Stomach (tissue), 9 donors: Measurements from ENCODE around the gene RPH3AL. TPM values are rescaled to one million over a fixed set of nuclear protein-coding genes. Genes with fewer than 3 reads are reported as not detected.

Experiments
- DNase-seq, 2 donors: peaks; one replicate each; pipeline versions ENCODE4 v3.0.0 to v3.0.0-alpha.2; 2013 to 2019
- H3K27ac ChIP-seq, 5 donors: fragments of 200-600 bp in 4 of 5; sonication (generic) in 4 of 5; one replicate each; pipeline ENCODE4 v1.5.1; 2013 to 2019; ENCODE audit warnings: mild to moderate bottlenecking in 1 of 5, moderate library complexity in 1 of 5
- H3K27me3 ChIP-seq, 3 donors: fragments of 200-600 bp; sonication (generic); one replicate each; pipeline ENCODE4 v1.5.1; 2017 to 2019; ENCODE audit warnings: mixed run types in 1 of 3
- H3K36me3 ChIP-seq, 4 donors: fragments of 200-600 bp; sonication (generic); 1 replicate in 3 of 4; 2 replicates in 1 of 4; pipeline ENCODE4 v1.5.1; 2016 to 2019
- H3K4me1 ChIP-seq, 4 donors: fragments of 200-600 bp; sonication (generic); one replicate each; pipeline ENCODE4 v1.5.1; 2016 to 2019
- H3K4me3 ChIP-seq, 4 donors: fragments of 200-600 bp; sonication (generic) in 3 of 4; one replicate each; pipeline ENCODE4 v1.5.1; 2016 to 2019; ENCODE audit warnings: mild to moderate bottlenecking in 1 of 4
- H3K9me3 ChIP-seq, 4 donors: fragments of 200-600 bp; sonication (generic); one replicate each; pipeline ENCODE4 v1.5.1; 2016 to 2019
- CTCF ChIP-seq, 7 experiments: fragments of 450-650 bp in 4 of 7; fragments of 200-600 bp in 3 of 7; sonication (generic) in 3 of 7; IDR thresholded peaks; one replicate each; pipeline ENCODE4 v1.5.1; 2016 to 2019; ENCODE audit warnings: antibody characterized with exemption in 7 of 7, control low read depth in 2 of 7, mild to moderate bottlenecking in 1 of 7
- EP300 ChIP-seq: sonication (generic); formaldehyde crosslinking; IDR thresholded peaks from one replicate; pipeline ENCODE4 v1.6.1; 2017; ENCODE audit warnings: antibody characterized with exemption
- POLR2A ChIP-seq, 4 donors: fragments of 450-650 bp; IDR thresholded peaks; one replicate each; pipeline ENCODE4 v1.6.1; 2016; ENCODE audit warnings: antibody characterized with exemption in 4 of 4, control low read depth in 2 of 4, mild to moderate bottlenecking in 1 of 4, moderate library complexity in 1 of 4
- POLR2AphosphoS5 ChIP-seq, 3 donors: sonication (generic); formaldehyde crosslinking; IDR thresholded peaks; one replicate each; pipeline ENCODE4 v1.6.1; 2016; ENCODE audit warnings: antibody characterized with exemption in 3 of 3
- WGBS, 5 donors: extraction: QIAGEN DNeasy Blood & Tissue Kit in 3 of 5; methylation state at CpG; one replicate each; pipeline versions ENCODE4 v1.1.5 to v1.1.7; 2013 to 2018; 5-methylcytosine and 5-hydroxymethylcytosine counted together
- intact Hi-C: fragments of 100-400 bp; cut with DNase I; formaldehyde crosslinking; loops from one replicate; pipeline ENCODE4 v1.15.1; 2023; ENCODE audit warnings: low total_unique reads
- polyA plus RNA-seq, 3 donors: library from polyadenylated mRNA; stranded (reverse); fragments of 200-250 nt; gene quantifications; one replicate each; pipeline ENCODE4 v1.2.3, GENCODE V29; 2013
- total RNA-seq, 5 donors: library from RNA; depleted of rRNA; stranded (reverse); fragments of >200 nt; gene quantifications; one replicate each; pipeline versions ENCODE4 v1.1.0 to v1.2.3, GENCODE V29; 2014 to 2016
- donor health status: healthy with polysubstance abuse.
- donor health status: Bipolar disorder and iron deficiency.
- donor health status: healthy.

Gene RPH3AL
- total and polyA plus RNA-seq, 8 donors, result 4.9 to 38.5 (median 17.4) TPM

DNA sequence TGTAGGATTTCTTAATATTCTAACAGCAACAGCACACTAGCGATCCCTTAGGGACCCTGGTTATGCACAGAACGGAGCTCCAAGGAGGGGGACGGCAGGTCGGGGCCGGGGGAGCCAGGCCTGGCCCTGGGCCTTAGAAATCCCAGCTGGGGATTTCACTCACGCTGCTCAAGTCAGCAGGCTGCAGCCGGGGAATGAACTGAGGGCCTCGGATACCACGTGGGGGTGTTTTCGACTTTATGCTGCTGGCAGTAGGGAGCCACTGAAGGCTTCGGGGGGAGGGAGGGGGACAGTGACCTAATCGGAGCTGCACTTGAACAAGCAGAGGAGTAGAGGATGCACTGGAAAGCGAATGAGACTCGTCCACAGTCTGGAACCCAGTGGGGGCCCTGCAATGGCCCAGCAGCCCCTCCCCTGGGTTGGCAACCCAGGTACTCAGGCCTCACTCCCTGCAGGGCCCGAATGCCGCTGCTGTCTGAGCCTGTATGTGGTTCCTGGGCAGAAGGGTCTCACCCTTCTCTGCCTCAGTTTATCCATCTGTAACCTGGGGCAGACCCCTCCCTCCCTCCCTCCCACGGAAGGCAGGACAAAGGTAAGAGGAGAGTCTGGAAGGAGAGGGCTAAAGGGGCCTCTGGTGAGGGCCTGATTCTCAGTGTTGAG, 53.7 kb downstream of the RPH3AL start:
- Histone ChIP-seq H3K9me3 (no peaks in the 10 kb centered on the region), H3K4me3 (no peak overlapping the region), H3K4me1 (peaks cover 9 to 33% (median 19%) of the 10 kb centered on the region in 4 donors), H3K27ac (peak overlapping the region in 1 of 5 donors; percentile 40), H3K36me3 (peaks cover 0 to 22% (median 11%) of the 10 kb centered on the region in 4 donors), H3K27me3 (no peaks in the 10 kb centered on the region)
- peak in 1 of 2 donors; percentile 79 for DNase-seq
- WGBS, 5 donors, result 39 to 68% (median 54%) methylated on average over 13 to 17 of the region's 17 CpGs
- TF ChIP-seq POLR2AphosphoS5 (IDR thresholded peaks at IDR 0.05), result no peak
- TF ChIP-seq POLR2A (IDR thresholded peaks at IDR 0.05), result no peak
- no peak for TF ChIP-seq CTCF (IDR thresholded peaks at IDR 0.05)
- TF ChIP-seq EP300, result no peak
- intact Hi-C loops, result no loop called here

DNA sequence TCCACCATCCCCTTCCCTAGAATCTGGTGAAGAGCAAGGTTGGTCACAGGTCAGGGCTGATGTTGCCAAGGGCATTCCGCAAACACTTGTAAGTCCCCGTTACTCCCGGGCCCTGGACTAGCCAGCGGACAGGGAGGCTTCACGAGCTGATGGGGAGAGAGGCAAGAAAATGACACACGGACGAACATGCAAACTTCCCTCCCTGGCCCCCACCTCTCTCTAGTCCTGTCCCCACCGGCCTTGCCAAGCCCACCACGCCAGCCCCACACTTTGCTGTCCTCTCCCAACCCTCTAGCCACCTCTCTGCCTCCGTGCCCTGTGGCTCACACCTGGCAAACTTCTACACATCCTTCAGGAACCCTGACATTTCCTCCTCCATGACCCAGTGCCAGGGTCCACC, 54.8 kb downstream of the RPH3AL start:
- Histone ChIP-seq H3K36me3 (peaks cover 0 to 33% (median 11%) of the 10 kb centered on the region in 4 donors), H3K27me3 (peaks cover 0 to 3% (median 0%) of the 10 kb centered on the region in 3 donors), H3K9me3 (no peaks in the 10 kb centered on the region), H3K4me1 (peaks cover 9 to 31% (median 17%) of the 10 kb centered on the region in 4 donors), H3K4me3 (no peak overlapping the region), H3K27ac (no peak overlapping the region)
- 89 to 99% (median 96%) methylated on average over 9 to 10 of the region's 10 CpGs for WGBS, 5 donors
- DNase-seq, result no peak
- TF ChIP-seq POLR2A (IDR thresholded peaks at IDR 0.05), result no peak
- TF ChIP-seq EP300, result no peak
- no peak for TF ChIP-seq CTCF (IDR thresholded peaks at IDR 0.05)
- intact Hi-C loops, result no loop called here

- intact Hi-C loops, result no loop called here
- peaks cover 0 to 34% (median 11%) of the 10 kb centered on the region in 4 donors for H3K36me3 ChIP-seq
- peaks cover 3 to 24% (median 13%) of the 10 kb centered on the region in 4 donors for H3K4me1 ChIP-seq
- peaks cover 0 to 5% (median 0%) of the 10 kb centered on the region in 3 donors for H3K27me3 ChIP-seq
- no peak overlapping the region for H3K27ac ChIP-seq
- TF ChIP-seq POLR2AphosphoS5 (IDR thresholded peaks at IDR 0.05) (no peak), EP300 (no peak), POLR2A (IDR thresholded peaks at IDR 0.05) (no peak), CTCF (IDR thresholded peaks at IDR 0.05) (no peak)
- no peak overlapping the region for H3K4me3 ChIP-seq
- no peak for DNase-seq
- no peaks in the 10 kb centered on the region for H3K9me3 ChIP-seq
- 84 to 96% (median 92%) methylated on average over 20 to 23 of the region's 23 CpGs for WGBS, 5 donors
Measured at GRCh38 chr17:296906-297690, 55.5 kb downstream of the RPH3AL start.

GRCh38 chr17:296379-296778, 56.2 kb downstream of the RPH3AL start:
- TF ChIP-seq CTCF (IDR thresholded peaks at IDR 0.05) (no peak), POLR2A (IDR thresholded peaks at IDR 0.05) (no peak), POLR2AphosphoS5 (IDR thresholded peaks at IDR 0.05) (no peak), EP300 (no peak)
- Histone ChIP-seq H3K9me3 (no peaks in the 10 kb centered on the region), H3K27me3 (peaks cover 0 to 5% (median 0%) of the 10 kb centered on the region in 3 donors), H3K36me3 (peaks cover 0 to 34% (median 14%) of the 10 kb centered on the region in 4 donors), H3K4me3 (no peak overlapping the region), H3K4me1 (peaks cover 0 to 17% (median 11%) of the 10 kb centered on the region in 4 donors), H3K27ac (no peak overlapping the region)
- 79 to 92% (median 84%) methylated on average over 14 to 15 of the region's 15 CpGs for WGBS, 5 donors
- intact Hi-C loops, result no loop called here
- no peak for DNase-seq
